Naive thymus-derived CD8-positive, alpha-beta T cell (primary cell): ENCODE measurements around the gene NUP188. TPM values are rescaled to one million over a fixed set of nuclear protein-coding genes. Genes with fewer than 3 reads are reported as not detected.

Source experiments
- ATAC-seq, 2 donors: fragments of 150-1000 bp; cut with Tn5 transposase in 1 of 2; sonication (Bioruptor Pico), chemical (Tn5 transposase) in 1 of 2; 1 replicate in 1 of 2; 2 replicates in 1 of 2; pipeline ENCODE4 v1.10.0; 2021; ENCODE audit warnings: mild to moderate bottlenecking in 2 of 2, moderate library complexity in 2 of 2
- POLR2A ChIA-PET: fragments of 350-600 bp; sonication (Branson Sonifier 250); formaldehyde crosslinking; loops from one replicate; lab custom pipeline; 2021; ENCODE audit warnings: antibody characterized with exemption; lab: Charles Lee
- DNase-seq, 10 donors: peaks; one replicate each; pipeline versions ENCODE4 v3.0.0 to v3.0.0-alpha.2; 2020 to 2022
- H3K27ac Mint-ChIP-seq, 10 donors: one replicate each; pipeline ENCODE4 v1.8.0; 2020 to 2022; ENCODE audit warnings: mild to moderate bottlenecking in 10 of 10, mixed read lengths in 10 of 10, moderate library complexity in 4 of 10, inconsistent platforms in 1 of 10
- H3K27me3 Mint-ChIP-seq, 5 donors: one replicate each; pipeline ENCODE4 v1.8.0; 2021 to 2022; ENCODE audit warnings: mixed read lengths in 5 of 5
- H3K36me3 Mint-ChIP-seq, 3 donors: one replicate each; pipeline ENCODE4 v1.8.0; 2020 to 2022; ENCODE audit warnings: mixed read lengths in 3 of 3, mild to moderate bottlenecking in 2 of 3, inconsistent platforms in 1 of 3
- H3K4me1 Mint-ChIP-seq, 4 donors: one replicate each; pipeline ENCODE4 v1.8.0; 2021 to 2022; ENCODE audit warnings: mixed read lengths in 4 of 4
- H3K4me3 Mint-ChIP-seq, 10 donors: one replicate each; pipeline ENCODE4 v1.8.0; 2020 to 2022; ENCODE audit warnings: mild to moderate bottlenecking in 10 of 10, mixed read lengths in 10 of 10, moderate library complexity in 6 of 10, inconsistent platforms in 1 of 10
- H3K9me3 Mint-ChIP-seq, 9 donors: one replicate each; pipeline ENCODE4 v1.8.0; 2020 to 2022; ENCODE audit warnings: mixed read lengths in 9 of 9, mild to moderate bottlenecking in 3 of 9, inconsistent platforms in 1 of 9, moderate library complexity in 1 of 9
- polyA plus RNA-seq, 3 donors: library from polyadenylated mRNA; unstranded; fragments of 300-500 nt; fragmentation: Illumina TruSeq; gene quantifications; one replicate each; pipeline ENCODE4 v1.2.3, GENCODE V29; 2021
- total RNA-seq, 8 experiments: library from RNA in 2 of 8; stranded (reverse) in 2 of 8; gene quantifications; one replicate each; pipeline ENCODE4 v1.2.3 and lab custom pipeline; 2021 to 2026

Gene NUP188
- total and polyA plus RNA-seq, 5 experiments from 2014 or later = 21.9 to 79.6 (median 36.8) TPM

- Mint-ChIP-seq H3K9me3 (no peaks in the 10 kb centered on the region), H3K27me3 (no peaks in the 10 kb centered on the region), H3K27ac (no peak overlapping the region), H3K36me3 (peaks cover 0 to 54% (median 3%) of the 10 kb centered on the region in 3 donors), H3K4me1 (peaks cover 0 to 6% (median under 1%) of the 10 kb centered on the region in 4 donors), H3K4me3 (no peak overlapping the region)
- DNase-seq = no peak
- POLR2A ChIA-PET = no interaction called here
- no peak for ATAC-seq
Measured at GRCh38 chr9:129010267-129010975, 62.9 kb downstream of the NUP188 start.

GRCh38 chr9:129011170-129011569 lies 63.7 kb downstream of the NUP188 start:
- ATAC-seq = no peak
- Mint-ChIP-seq H3K9me3 (no peaks in the 10 kb centered on the region), H3K4me3 (no peak overlapping the region)

GRCh38 chr9:129011761-129012181 lies 64.3 kb downstream of the NUP188 start:
- H3K36me3 Mint-ChIP-seq = peaks cover 0 to 50% (median 3%) of the 10 kb centered on the region in 3 donors
- POLR2A ChIA-PET = interaction anchor here (0.5 kb wide), 1 partner anchor 27 kb away, joined by 6 read pairs; no protein-coding TSS in a partner anchor
- no peak overlapping the region for H3K4me3 Mint-ChIP-seq
- no peaks in the 10 kb centered on the region for H3K9me3 Mint-ChIP-seq
- H3K27me3 Mint-ChIP-seq = no peaks in the 10 kb centered on the region
- no peak for ATAC-seq
- peaks cover 0 to 2% (median under 1%) of the 10 kb centered on the region in 4 donors for H3K4me1 Mint-ChIP-seq
- no peak overlapping the region for H3K27ac Mint-ChIP-seq
- no peak for DNase-seq

More at GRCh38 chr9:129011170-129011569, 63.7 kb downstream of the NUP188 start:
- peaks cover 0 to 6% (median under 1%) of the 10 kb centered on the region in 4 donors for H3K4me1 Mint-ChIP-seq
- POLR2A ChIA-PET = interaction anchor here (0.5 kb wide), 1 partner anchor 27 kb away, joined by 6 read pairs; no protein-coding TSS in a partner anchor
- no peaks in the 10 kb centered on the region for H3K27me3 Mint-ChIP-seq
- peaks cover 0 to 51% (median 3%) of the 10 kb centered on the region in 3 donors for H3K36me3 Mint-ChIP-seq
- peak overlapping the region in 1 of 10 donors; percentile 67 for H3K27ac Mint-ChIP-seq
- no peak for DNase-seq

GRCh38 chr9:129012343-129012742 lies 64.8 kb downstream of the NUP188 start:
- no peak for DNase-seq
- no peak for ATAC-seq
- Mint-ChIP-seq H3K27me3 (no peaks in the 10 kb centered on the region), H3K27ac (peak overlapping the region in 1 of 10 donors; percentile 18), H3K4me3 (no peak overlapping the region), H3K4me1 (peaks cover 0 to 2% (median under 1%) of the 10 kb centered on the region in 4 donors), H3K9me3 (no peaks in the 10 kb centered on the region), H3K36me3 (peaks cover 0 to 53% (median 3%) of the 10 kb centered on the region in 3 donors)
- POLR2A ChIA-PET = no interaction called here

GRCh38 chr9:129012893-129013448 lies 65.5 kb downstream of the NUP188 start:
- DNase-seq (no peak), ATAC-seq (no peak)
- Mint-ChIP-seq H3K27me3 (no peaks in the 10 kb centered on the region), H3K9me3 (no peaks in the 10 kb centered on the region), H3K27ac (no peak overlapping the region), H3K36me3 (peaks cover 0 to 53% (median 3%) of the 10 kb centered on the region in 3 donors), H3K4me3 (no peak overlapping the region), H3K4me1 (peaks cover 0 to 2% (median under 1%) of the 10 kb centered on the region in 4 donors)
- POLR2A ChIA-PET = no interaction called here

- Mint-ChIP-seq H3K36me3 (peaks cover 0 to 60% (median 3%) of the 10 kb centered on the region in 3 donors), H3K27me3 (no peaks in the 10 kb centered on the region), H3K4me3 (no peak overlapping the region), H3K27ac (no peak overlapping the region), H3K9me3 (no peaks in the 10 kb centered on the region), H3K4me1 (peaks cover 0 to 2% (median under 1%) of the 10 kb centered on the region in 4 donors)
- ATAC-seq (no peak), DNase-seq (no peak)
- POLR2A ChIA-PET = interaction anchor here (0.5 to 0.6 kb wide), 2 partner anchors 31 to 165 kb away, joined by 4 to 5 read pairs; no protein-coding TSS in a partner anchor
Measured at GRCh38 chr9:129013674-129014073, 66.2 kb downstream of the NUP188 start.

GRCh38 chr9:129014124-129014523 lies 66.6 kb downstream of the NUP188 start:
- no peaks in the 10 kb centered on the region for H3K9me3 Mint-ChIP-seq
- H3K27me3 Mint-ChIP-seq = no peaks in the 10 kb centered on the region
- H3K4me1 Mint-ChIP-seq = peaks cover 0 to 3% (median 1%) of the 10 kb centered on the region in 4 donors
- no peak overlapping the region for H3K27ac Mint-ChIP-seq
- H3K4me3 Mint-ChIP-seq = no peak overlapping the region
- H3K36me3 Mint-ChIP-seq = peaks cover 0 to 64% (median 5%) of the 10 kb centered on the region in 3 donors
- no peak for ATAC-seq
- POLR2A ChIA-PET = interaction anchor here (0.5 to 0.6 kb wide), 2 partner anchors 31 to 165 kb away, joined by 4 to 5 read pairs; no protein-coding TSS in a partner anchor
- no peak for DNase-seq

GRCh38 chr9:129014608-129015007 lies 67.1 kb downstream of the NUP188 start:
- Mint-ChIP-seq H3K4me1 (peaks cover 0 to 3% (median 1%) of the 10 kb centered on the region in 4 donors), H3K27me3 (no peaks in the 10 kb centered on the region), H3K36me3 (peaks cover 0 to 68% (median 5%) of the 10 kb centered on the region in 3 donors), H3K27ac (peak overlapping the region in 1 of 10 donors; percentile 71), H3K4me3 (no peak overlapping the region), H3K9me3 (no peaks in the 10 kb centered on the region)
- no peak for DNase-seq
- POLR2A ChIA-PET = no interaction called here
- ATAC-seq = no peak

GRCh38 chr9:129021091-129021490 lies 73.6 kb downstream of the NUP188 start:
- Mint-ChIP-seq H3K4me1 (peaks cover 14 to 29% (median 17%) of the 10 kb centered on the region in 4 donors), H3K36me3 (peaks cover 0 to 45% (median 2%) of the 10 kb centered on the region in 3 donors), H3K4me3 (no peak overlapping the region), H3K9me3 (no peaks in the 10 kb centered on the region), H3K27ac (peak overlapping the region in 2 of 10 donors; percentile 9 to 48), H3K27me3 (no peaks in the 10 kb centered on the region)
- ATAC-seq (no peak), DNase-seq (no peak)
- POLR2A ChIA-PET = no interaction called here

- DNase-seq (no peak), ATAC-seq (no peak)
- H3K27ac Mint-ChIP-seq = peak overlapping the region in 3 of 10 donors; percentile 56 to 92 (median 73)
- POLR2A ChIA-PET = no interaction called here
- H3K9me3 Mint-ChIP-seq = no peaks in the 10 kb centered on the region
- peaks cover 15 to 35% (median 21%) of the 10 kb centered on the region in 4 donors for H3K4me1 Mint-ChIP-seq
- no peaks in the 10 kb centered on the region for H3K27me3 Mint-ChIP-seq
- no peak overlapping the region for H3K4me3 Mint-ChIP-seq
- peaks cover 0 to 40% (median 2%) of the 10 kb centered on the region in 3 donors for H3K36me3 Mint-ChIP-seq
Measured at GRCh38 chr9:129022037-129022436, 74.5 kb downstream of the NUP188 start.

- DNase-seq = no peak
- Mint-ChIP-seq H3K4me1 (peaks cover 18 to 41% (median 27%) of the 10 kb centered on the region in 4 donors), H3K36me3 (peaks cover 0 to 29% (median 2%) of the 10 kb centered on the region in 3 donors), H3K4me3 (no peak overlapping the region), H3K9me3 (no peaks in the 10 kb centered on the region), H3K27me3 (no peaks in the 10 kb centered on the region), H3K27ac (peak overlapping the region in 4 of 10 donors; percentile 38 to 80 (median 75))
- POLR2A ChIA-PET = interaction anchor here (0.6 to 0.8 kb wide), 2 partner anchors 13 to 331 kb away, joined by 3 to 8 read pairs; partner anchors contain the start of gene MIGA2
- ATAC-seq = no peak
Measured at GRCh38 chr9:129023036-129023907, 75.8 kb downstream of the NUP188 start.

GRCh38 chr9:129023908-129024233 lies 76.4 kb downstream of the NUP188 start:
- Mint-ChIP-seq H3K36me3 (peaks cover 0 to 23% (median 1%) of the 10 kb centered on the region in 3 donors), H3K27ac (peak overlapping the region in 1 of 10 donors; percentile 80), H3K4me1 (peaks cover 18 to 41% (median 30%) of the 10 kb centered on the region in 4 donors), H3K9me3 (no peaks in the 10 kb centered on the region), H3K4me3 (no peak overlapping the region), H3K27me3 (no peaks in the 10 kb centered on the region)
- POLR2A ChIA-PET = interaction anchor here (0.7 to 0.8 kb wide), 2 partner anchors 12 to 40 kb away, joined by 5 to 8 read pairs; partner anchors contain the start of gene MIGA2
- no peak for DNase-seq
- no peak for ATAC-seq
